CD14-positive monocyte (primary cell): Measurements from ENCODE around the gene PTPRN2. TPM values are rescaled to one million over a fixed set of nuclear protein-coding genes. Genes with fewer than 3 reads are reported as not detected.

Source experiments
- DNase-seq, 3 donors: peaks; one replicate each; pipeline ENCODE4 v3.0.0-alpha.2; 2011 to 2022
- H2AFZ ChIP-seq: 2 replicates; pipeline ENCODE4 v1.6.0; 2012; ENCODE audit warnings: mild to moderate bottlenecking, low read depth, low read length, inconsistent platforms; ENCODE audit not compliant: insufficient read depth, poor library complexity, severe bottlenecking
- H3K27ac ChIP-seq, 2 donors: 1 replicate in 1 of 2; 2 replicates in 1 of 2; pipeline ENCODE4 v1.5.1; 2012 to 2013; ENCODE audit warnings: low read length in 2 of 2, control low read depth in 1 of 2, inconsistent platforms in 1 of 2, low read depth in 1 of 2, mild to moderate bottlenecking in 1 of 2
- H3K27me3 ChIP-seq, 2 donors: one replicate each; pipeline versions ENCODE4 v1.6.0 to v1.6.1; 2011 to 2013; ENCODE audit warnings: low read length in 2 of 2; ENCODE audit not compliant: control insufficient read depth in 2 of 2, insufficient read depth in 2 of 2
- H3K36me3 ChIP-seq, 2 donors: replicated peaks in 1 of 2; 1 replicate in 1 of 2; 2 replicates in 1 of 2; pipeline versions ENCODE4 v1.5.1 to v1.6.1; 2012 to 2013; ENCODE audit warnings: low read length in 2 of 2, control low read depth in 1 of 2, inconsistent platforms in 1 of 2, mild to moderate bottlenecking in 1 of 2; ENCODE audit not compliant: insufficient read depth in 2 of 2, control insufficient read depth in 1 of 2
- H3K4me1 ChIP-seq, 2 donors: 1 replicate in 1 of 2; 2 replicates in 1 of 2; pipeline versions ENCODE4 v1.5.1 to v1.6.1; 2012 to 2013; ENCODE audit warnings: low read length in 2 of 2, control low read depth in 1 of 2, inconsistent platforms in 1 of 2, mild to moderate bottlenecking in 1 of 2, moderate library complexity in 1 of 2; ENCODE audit not compliant: insufficient read depth in 2 of 2, control insufficient read depth in 1 of 2
- H3K4me2 ChIP-seq: replicated peaks from 2 replicates; pipeline ENCODE3; 2012; ENCODE audit warnings: low read length, moderate library complexity, mild to moderate bottlenecking; ENCODE audit not compliant: poor library complexity, severe bottlenecking; ENCODE audit errors: extremely low read depth
- H3K4me3 ChIP-seq, 3 experiments: fragments of 200-600 bp in 1 of 3; sonication (generic) in 1 of 3; replicated peaks in 1 of 3; 1 replicate in 2 of 3; 2 replicates in 1 of 3; pipeline ENCODE4 v1.5.1; 2011 to 2013; ENCODE audit warnings: low read length in 3 of 3, mild to moderate bottlenecking in 3 of 3, control low read depth in 2 of 3, low read depth in 2 of 3, inconsistent platforms in 1 of 3, moderate library complexity in 1 of 3
- H3K79me2 ChIP-seq: 2 replicates; pipeline ENCODE4 v1.6.0; 2012; ENCODE audit warnings: mild to moderate bottlenecking, control low read depth, inconsistent platforms, low read length, moderate library complexity; ENCODE audit not compliant: insufficient read depth
- H3K9ac ChIP-seq: 2 replicates; pipeline ENCODE4 v1.6.0; 2017; ENCODE audit warnings: low read length, mild to moderate bottlenecking; ENCODE audit not compliant: insufficient read depth, poor library complexity, severe bottlenecking
- H3K9me3 ChIP-seq, 2 donors: replicated peaks in 1 of 2; 1 replicate in 1 of 2; 2 replicates in 1 of 2; pipeline versions ENCODE4 v1.5.1 to v1.6.1; 2012 to 2013; ENCODE audit warnings: low read length in 2 of 2, control low read depth in 1 of 2; ENCODE audit not compliant: control insufficient read depth in 1 of 2, insufficient read depth in 1 of 2
- H4K20me1 ChIP-seq: 2 replicates; pipeline ENCODE4 v1.6.0; 2012; ENCODE audit warnings: mild to moderate bottlenecking, low read length, control low read depth, moderate library complexity; ENCODE audit not compliant: insufficient read depth
- H3K27ac Mint-ChIP-seq, 7 donors: one replicate each; pipeline ENCODE4 v1.8.0; 2020; ENCODE audit warnings: mild to moderate bottlenecking in 7 of 7, mixed read lengths in 7 of 7, moderate library complexity in 6 of 7, inconsistent platforms in 2 of 7
- H3K27me3 Mint-ChIP-seq, 3 donors: one replicate each; pipeline ENCODE4 v1.8.0; 2021 to 2022; ENCODE audit warnings: low read depth in 3 of 3, mild to moderate bottlenecking in 3 of 3, mixed read lengths in 3 of 3, moderate library complexity in 3 of 3, inconsistent platforms in 1 of 3
- H3K36me3 Mint-ChIP-seq, 2 donors: one replicate each; pipeline ENCODE4 v1.8.0; 2020; ENCODE audit warnings: mixed read lengths in 2 of 2, inconsistent platforms in 1 of 2, mild to moderate bottlenecking in 1 of 2
- H3K4me1 Mint-ChIP-seq: one replicate; pipeline ENCODE4 v1.8.0; 2020; ENCODE audit warnings: mild to moderate bottlenecking, mixed read lengths
- H3K4me3 Mint-ChIP-seq, 2 donors: one replicate each; pipeline ENCODE4 v1.8.0; 2020; ENCODE audit warnings: mild to moderate bottlenecking in 2 of 2, mixed read lengths in 2 of 2, moderate library complexity in 1 of 2
- H3K9me3 Mint-ChIP-seq, 7 donors: one replicate each; pipeline ENCODE4 v1.8.0; 2020 to 2022; ENCODE audit warnings: mixed read lengths in 7 of 7, mild to moderate bottlenecking in 6 of 7, moderate library complexity in 6 of 7, inconsistent platforms in 2 of 7
- CTCF ChIP-seq: fragments of 200-600 bp; IDR thresholded peaks from one replicate; pipeline ENCODE4 v1.8.0; 2022; ENCODE audit warnings: antibody characterized with exemption, mild to moderate bottlenecking
- WGBS: methylation state at CpG from one replicate; pipeline ENCODE4 v1.1.5; 2013; ENCODE audit warnings: missing lambda C conversion rate; ENCODE audit not compliant: insufficient coverage; 5-methylcytosine and 5-hydroxymethylcytosine counted together
- intact Hi-C, 2 donors: fragments of 100-400 bp; cut with micrococcal nuclease; formaldehyde crosslinking; loops; one replicate each; pipeline versions ENCODE4 v1.15.0 to v1.15.1; 2023
- polyA plus RNA-seq, 3 donors: library from polyadenylated mRNA; depleted of rRNA in 1 of 3; unstranded in 2 of 3; stranded (reverse) in 1 of 3; fragments of 300-500 nt in 2 of 3; fragments of >200 nt in 1 of 3; fragmentation: Illumina TruSeq in 2 of 3; gene quantifications; 1 replicate in 2 of 3; 2 replicates in 1 of 3; pipeline ENCODE4 v1.2.3, GENCODE V29; 2012 to 2021

The PTPRN2 gene
- polyA plus RNA-seq, 3 donors = 0.25 to 1.4 (median 0.97) TPM

- intact Hi-C loops = no loop called here
- Mint-ChIP-seq H3K4me3 (no peak overlapping the region), H3K4me1 (no peaks in the 10 kb centered on the region), H3K27ac (no peak overlapping the region), H3K27me3 (peaks cover 15 to 31% (median 19%) of the 10 kb centered on the region in 3 donors), H3K9me3 (peaks cover 0 to 12% (median 5%) of the 10 kb centered on the region in 7 donors), H3K36me3 (no peaks in the 10 kb centered on the region)
- Histone ChIP-seq H3K4me1 (no peaks in the 10 kb centered on the region), H3K79me2 (no peaks in the 10 kb centered on the region), H3K27ac (no peak overlapping the region), H3K9me3 (peaks cover 0 to 3% of the 10 kb centered on the region in 2 donors), H3K36me3 (no peaks in the 10 kb centered on the region), H3K27me3 (peaks cover 2 to 14% of the 10 kb centered on the region in 2 donors), H3K4me3 (no peak overlapping the region), H3K4me2 (no peak overlapping the region), H2AFZ (no peak overlapping the region), H3K9ac (no peak overlapping the region), H4K20me1 (no peaks in the 10 kb centered on the region)
- TF ChIP-seq CTCF = no peak
- DNase-seq = no peak
- WGBS = no CpG with 5 or more reads among the region's 8 CpGs
Measured at GRCh38 chr7:157964016-157964415, 623.6 kb downstream of the PTPRN2 start.

GRCh38 chr7:157963526-157963925 is 624.1 kb downstream of the PTPRN2 start:
- H3K4me1 Mint-ChIP-seq = no peaks in the 10 kb centered on the region
- Histone ChIP-seq H3K9ac (no peak overlapping the region), H2AFZ (no peak overlapping the region), H3K4me3 (no peak overlapping the region), H3K36me3 (no peaks in the 10 kb centered on the region), H4K20me1 (no peaks in the 10 kb centered on the region), H3K27me3 (peaks cover 2 to 14% of the 10 kb centered on the region in 2 donors), H3K9me3 (peaks cover 0 to 3% of the 10 kb centered on the region in 2 donors), H3K79me2 (no peaks in the 10 kb centered on the region), H3K27ac (no peak overlapping the region), H3K4me2 (no peak overlapping the region), H3K4me1 (no peaks in the 10 kb centered on the region)
- H3K27ac Mint-ChIP-seq = no peak overlapping the region
- H3K27me3 Mint-ChIP-seq = peaks cover 15 to 33% (median 19%) of the 10 kb centered on the region in 3 donors
- whole genome bisulfite sequencing = 54% methylated on average over 4 of the region's 9 CpGs
- no peak for DNase-seq
- no peaks in the 10 kb centered on the region for H3K36me3 Mint-ChIP-seq
- TF ChIP-seq CTCF = no peak
- peaks cover 0 to 10% (median 5%) of the 10 kb centered on the region in 7 donors for H3K9me3 Mint-ChIP-seq
- intact Hi-C loops = no loop called here
- no peak overlapping the region for H3K4me3 Mint-ChIP-seq
